Spleen (tissue), 11 donors: Measurements from ENCODE around the gene TMEM203. TPM values are rescaled to one million over a fixed set of nuclear protein-coding genes. Genes with fewer than 3 reads are reported as not detected.
A peak's percentile ranks its signal among the peaks of the same experiment; 100 is the strongest.

ENCODE experiments used
- DNase-seq: peaks from one replicate; pipeline ENCODE4 v3.0.0-alpha.2; 2020
- H3K27ac ChIP-seq, 8 donors: fragments of 200-600 bp; sonication (generic) in 7 of 8; 1 replicate in 4 of 8; 2 replicates in 4 of 8; pipeline versions ENCODE4 v1.5.0 to v1.8.0; 2016 to 2021; ENCODE audit warnings: inconsistent platforms in 4 of 8, mild to moderate bottlenecking in 4 of 8, moderate library complexity in 1 of 8
- H3K27me3 ChIP-seq, 7 donors: fragments of 200-600 bp; sonication (generic) in 6 of 7; replicated peaks in 1 of 7; 1 replicate in 4 of 7; 2 replicates in 3 of 7; pipeline versions ENCODE4 v1.5.0 to v1.8.0; 2016 to 2021; ENCODE audit warnings: inconsistent platforms in 3 of 7, mild to moderate bottlenecking in 1 of 7
- H3K36me3 ChIP-seq, 6 donors: fragments of 200-600 bp; sonication (generic) in 5 of 6; 1 replicate in 4 of 6; 2 replicates in 2 of 6; pipeline versions ENCODE4 v1.5.0 to v1.8.0; 2016 to 2021; ENCODE audit warnings: inconsistent platforms in 2 of 6
- H3K4me1 ChIP-seq, 6 donors: fragments of 200-600 bp; sonication (generic) in 5 of 6; 1 replicate in 3 of 6; 2 replicates in 3 of 6; pipeline versions ENCODE4 v1.5.0 to v1.8.0; 2016 to 2021; ENCODE audit warnings: inconsistent platforms in 3 of 6
- H3K4me3 ChIP-seq, 8 donors: fragments of 200-600 bp; sonication (generic) in 7 of 8; 1 replicate in 4 of 8; 2 replicates in 4 of 8; pipeline versions ENCODE4 v1.5.0 to v1.8.0; 2016 to 2021; ENCODE audit warnings: inconsistent platforms in 4 of 8, mild to moderate bottlenecking in 4 of 8, moderate library complexity in 2 of 8
- H3K9me3 ChIP-seq, 8 donors: fragments of 200-600 bp; sonication (generic) in 7 of 8; 1 replicate in 4 of 8; 2 replicates in 4 of 8; pipeline versions ENCODE4 v1.5.0 to v1.8.0; 2016 to 2021; ENCODE audit warnings: inconsistent platforms in 4 of 8
- CTCF ChIP-seq, 11 experiments: fragments of 200-600 bp in 7 of 11; fragments of 450-650 bp in 4 of 11; sonication (generic) in 4 of 11; IDR thresholded peaks in 8 of 11; conservative IDR thresholded peaks in 3 of 11; 1 replicate in 7 of 11; 2 replicates in 4 of 11; pipeline versions ENCODE4 v1.4.0 to v1.8.0; 2016 to 2021; ENCODE audit warnings: antibody characterized with exemption in 11 of 11, inconsistent platforms in 4 of 11, mild to moderate bottlenecking in 1 of 11
- POLR2A ChIP-seq, 3 donors: fragments of 450-650 bp; IDR thresholded peaks; one replicate each; pipeline ENCODE4 v1.5.1; 2017; ENCODE audit warnings: antibody characterized with exemption in 3 of 3, mild to moderate bottlenecking in 1 of 3
- POLR2AphosphoS5 ChIP-seq, 3 donors: sonication (generic); formaldehyde crosslinking; IDR thresholded peaks; one replicate each; pipeline ENCODE4 v1.5.1; 2017; ENCODE audit warnings: antibody characterized with exemption in 3 of 3
- WGBS, 5 donors: extraction: QIAGEN DNeasy Blood & Tissue Kit in 3 of 5; methylation state at CpG; one replicate each; pipeline versions ENCODE4 v1.1.5 to v1.1.7; 2013 to 2018; 5-methylcytosine and 5-hydroxymethylcytosine counted together
- intact Hi-C: fragments of 100-400 bp; cut with DNase I; formaldehyde crosslinking; loops from one replicate; pipeline ENCODE4 v1.15.0; 2023; ENCODE audit warnings: low total_unique reads
- polyA plus RNA-seq, 3 donors: library from polyadenylated mRNA; stranded (reverse); fragments of 200-250 nt; gene quantifications; one replicate each; pipeline ENCODE4 v1.2.1, GENCODE V29; 2013
- total RNA-seq, 7 donors: library from RNA; depleted of rRNA in 3 of 7; stranded (reverse); fragments of >200 nt in 3 of 7; fragmentation: NEBNext Ultra II Directional in 4 of 7; extraction: Animal tissue kit (Norgen Biotek cat#: 25700) in 4 of 7; gene quantifications; one replicate each; pipeline versions ENCODE4 v1.1.0 to v1.2.1, GENCODE V29; 2016 to 2021
- donor health status: healthy with polysubstance abuse.
- donor health status: DM: no; HTN: no; CAD: no; lungs with moderate emphysema.
- donor health status: DM: no; HTN: no; CAD: no.
- donor health status: Bipolar disorder and iron deficiency.
- donor health status: healthy.
- donor health status: DM: no; HTN: no; CAD: no.
- donor health status: DM: yes; HTN: yes; CAD: no.

TMEM203 gene
- total and polyA plus RNA-seq, 10 donors, result 28.4 to 50.1 (median 36.0) TPM

- TF ChIP-seq POLR2A (IDR thresholded peaks at IDR 0.05) (no peak), POLR2AphosphoS5 (IDR thresholded peaks at IDR 0.05) (no peak), CTCF (IDR thresholded peaks at IDR 0.05 in 8 of 11, conservative IDR thresholded peaks at IDR 0.05 in 3 of 11) (no peak)
- no peaks in the 10 kb centered on the region for H3K9me3 ChIP-seq
- WGBS, 5 donors, result 29 to 38% (median 36%) methylated on average over 12 to 44 of the region's 44 CpGs
- intact Hi-C loops, result no loop called here
- H3K4me3 ChIP-seq, result peak overlapping the region in 3 of 8 donors; percentile 34 to 68 (median 42)
- no peaks in the 10 kb centered on the region for H3K36me3 ChIP-seq
- peaks cover 15 to 100% (median 100%) of the 10 kb centered on the region in 7 donors for H3K27me3 ChIP-seq
- no peak for DNase-seq
- peaks cover 12 to 56% (median 46%) of the 10 kb centered on the region in 6 donors for H3K4me1 ChIP-seq
- peak overlapping the region in 1 of 8 donors; percentile 50 for H3K27ac ChIP-seq
Measured at GRCh38 chr9:137167277-137167746, 38.1 kb downstream of the TMEM203 start.

GRCh38 chr9:137166380-137167229 lies 38.8 kb downstream of the TMEM203 start:
- no peaks in the 10 kb centered on the region for H3K36me3 ChIP-seq
- TF ChIP-seq POLR2AphosphoS5 (IDR thresholded peaks at IDR 0.05) (no peak), POLR2A (IDR thresholded peaks at IDR 0.05) (no peak), CTCF (IDR thresholded peaks at IDR 0.05 in 8 of 11, conservative IDR thresholded peaks at IDR 0.05 in 3 of 11) (no peak)
- peaks cover 15 to 100% (median 100%) of the 10 kb centered on the region in 7 donors for H3K27me3 ChIP-seq
- peaks cover 12 to 63% (median 50%) of the 10 kb centered on the region in 6 donors for H3K4me1 ChIP-seq
- H3K9me3 ChIP-seq, result no peaks in the 10 kb centered on the region
- WGBS, 5 donors, result 63 to 81% (median 69%) methylated on average over 11 to 22 of the region's 22 CpGs
- intact Hi-C loops, result no loop called here
- H3K27ac ChIP-seq, result no peak overlapping the region
- DNase-seq, result no peak
- H3K4me3 ChIP-seq, result peak overlapping the region in 1 of 8 donors; percentile 68

- TF ChIP-seq POLR2A (IDR thresholded peaks at IDR 0.05) (no peak), POLR2AphosphoS5 (IDR thresholded peaks at IDR 0.05) (no peak), CTCF (IDR thresholded peaks at IDR 0.05 in 8 of 11, conservative IDR thresholded peaks at IDR 0.05 in 3 of 11) (no peak)
- DNase-seq, result no peak
- Histone ChIP-seq H3K9me3 (no peaks in the 10 kb centered on the region), H3K27ac (no peak overlapping the region), H3K4me3 (no peak overlapping the region), H3K4me1 (peaks cover 12 to 67% (median 50%) of the 10 kb centered on the region in 6 donors), H3K36me3 (no peaks in the 10 kb centered on the region), H3K27me3 (peaks cover 15 to 100% (median 100%) of the 10 kb centered on the region in 7 donors)
- 83 to 91% (median 84%) methylated on average over 32 of the region's 32 CpGs for WGBS, 5 donors
- intact Hi-C loops, result no loop called here
Measured at GRCh38 chr9:137165250-137165836, 40.1 kb downstream of the TMEM203 start.
